ENCODE measurements around the gene PLXNB2.
"Not testable (repeated sequence)": the region's sequence is repeated elsewhere in the genome, so short reads cannot be mapped to it uniquely, and the experiment has no call there.

PLXNB2 gene, protein sequence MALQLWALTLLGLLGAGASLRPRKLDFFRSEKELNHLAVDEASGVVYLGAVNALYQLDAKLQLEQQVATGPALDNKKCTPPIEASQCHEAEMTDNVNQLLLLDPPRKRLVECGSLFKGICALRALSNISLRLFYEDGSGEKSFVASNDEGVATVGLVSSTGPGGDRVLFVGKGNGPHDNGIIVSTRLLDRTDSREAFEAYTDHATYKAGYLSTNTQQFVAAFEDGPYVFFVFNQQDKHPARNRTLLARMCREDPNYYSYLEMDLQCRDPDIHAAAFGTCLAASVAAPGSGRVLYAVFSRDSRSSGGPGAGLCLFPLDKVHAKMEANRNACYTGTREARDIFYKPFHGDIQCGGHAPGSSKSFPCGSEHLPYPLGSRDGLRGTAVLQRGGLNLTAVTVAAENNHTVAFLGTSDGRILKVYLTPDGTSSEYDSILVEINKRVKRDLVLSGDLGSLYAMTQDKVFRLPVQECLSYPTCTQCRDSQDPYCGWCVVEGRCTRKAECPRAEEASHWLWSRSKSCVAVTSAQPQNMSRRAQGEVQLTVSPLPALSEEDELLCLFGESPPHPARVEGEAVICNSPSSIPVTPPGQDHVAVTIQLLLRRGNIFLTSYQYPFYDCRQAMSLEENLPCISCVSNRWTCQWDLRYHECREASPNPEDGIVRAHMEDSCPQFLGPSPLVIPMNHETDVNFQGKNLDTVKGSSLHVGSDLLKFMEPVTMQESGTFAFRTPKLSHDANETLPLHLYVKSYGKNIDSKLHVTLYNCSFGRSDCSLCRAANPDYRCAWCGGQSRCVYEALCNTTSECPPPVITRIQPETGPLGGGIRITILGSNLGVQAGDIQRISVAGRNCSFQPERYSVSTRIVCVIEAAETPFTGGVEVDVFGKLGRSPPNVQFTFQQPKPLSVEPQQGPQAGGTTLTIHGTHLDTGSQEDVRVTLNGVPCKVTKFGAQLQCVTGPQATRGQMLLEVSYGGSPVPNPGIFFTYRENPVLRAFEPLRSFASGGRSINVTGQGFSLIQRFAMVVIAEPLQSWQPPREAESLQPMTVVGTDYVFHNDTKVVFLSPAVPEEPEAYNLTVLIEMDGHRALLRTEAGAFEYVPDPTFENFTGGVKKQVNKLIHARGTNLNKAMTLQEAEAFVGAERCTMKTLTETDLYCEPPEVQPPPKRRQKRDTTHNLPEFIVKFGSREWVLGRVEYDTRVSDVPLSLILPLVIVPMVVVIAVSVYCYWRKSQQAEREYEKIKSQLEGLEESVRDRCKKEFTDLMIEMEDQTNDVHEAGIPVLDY (N-terminal part only)

GRCh38 chr22:50306753-50307749 is at the start of gene PLXNB2:
Gene PLXNB2, minus strand, starts transcription at chr22:50307646. Its CDS starts 17,062 bp downstream, at chr22:50290584.
- DNase-seq = no peak

GRCh38 chr22:50357222-50357621 is 49.8 kb upstream of the PLXNB2 start:
- no peak for DNase-seq

DNA sequence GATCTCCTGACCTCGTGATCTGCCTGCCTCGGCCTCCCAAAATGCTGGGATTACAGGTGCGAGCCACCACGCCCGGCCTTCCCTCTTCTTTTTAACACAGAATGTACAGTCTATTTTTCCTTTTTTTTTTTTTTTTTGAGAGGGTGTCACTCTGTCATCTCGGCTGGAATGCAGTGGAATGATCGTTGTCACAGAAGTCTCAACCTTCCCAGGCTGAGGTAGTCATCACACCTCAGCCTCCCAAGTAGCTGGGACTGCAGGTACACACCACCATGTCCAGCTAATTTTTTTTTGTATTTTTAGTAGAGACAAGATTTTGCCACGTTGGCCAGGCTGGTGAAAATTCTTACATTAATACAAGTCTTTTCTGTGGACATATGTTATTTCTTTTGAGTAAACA is 48.7 kb upstream of the PLXNB2 start:
- DNase-seq = no peak

DNA sequence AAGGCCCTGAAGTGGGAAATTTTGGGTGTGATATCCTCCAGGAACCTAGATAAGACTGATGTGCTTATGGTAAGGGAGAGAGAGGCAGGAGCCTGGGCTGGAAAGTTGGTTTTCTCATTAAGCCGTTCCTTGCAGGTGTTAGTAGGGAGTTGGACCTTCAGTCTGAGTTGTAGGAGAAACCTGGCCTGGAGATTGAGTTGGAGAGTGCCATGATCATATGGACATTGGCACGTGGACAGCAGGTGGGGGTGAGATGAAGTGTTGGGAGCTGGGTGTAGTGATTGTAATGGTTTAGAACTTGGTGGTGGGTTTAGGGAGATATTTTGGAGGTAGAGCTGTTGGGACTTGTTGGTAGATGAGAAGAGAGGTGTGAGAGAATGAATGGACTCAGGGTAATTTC is 40.6 kb upstream of the PLXNB2 start:
- DNase-seq = no peak

DNA sequence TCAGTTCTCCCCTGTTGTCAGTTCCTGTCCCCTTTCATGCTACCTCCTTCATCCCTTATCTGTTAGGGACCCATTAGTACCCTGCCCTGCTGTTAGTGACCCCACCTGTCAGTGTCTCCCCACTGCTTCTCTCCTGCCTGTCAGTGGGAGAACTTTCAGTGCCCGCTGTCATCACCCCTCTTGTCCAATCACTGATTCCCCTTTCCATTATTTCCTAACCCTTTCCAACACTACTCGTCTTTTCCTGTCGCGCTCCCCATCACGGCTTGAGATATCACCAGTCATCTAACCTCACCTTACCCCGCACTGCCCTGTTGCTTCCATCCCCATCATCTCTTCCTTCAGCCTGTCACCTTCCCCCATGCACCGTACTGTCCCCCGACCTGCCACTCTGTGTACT is 39.7 kb upstream of the PLXNB2 start:
- DNase-seq = no peak

DNA sequence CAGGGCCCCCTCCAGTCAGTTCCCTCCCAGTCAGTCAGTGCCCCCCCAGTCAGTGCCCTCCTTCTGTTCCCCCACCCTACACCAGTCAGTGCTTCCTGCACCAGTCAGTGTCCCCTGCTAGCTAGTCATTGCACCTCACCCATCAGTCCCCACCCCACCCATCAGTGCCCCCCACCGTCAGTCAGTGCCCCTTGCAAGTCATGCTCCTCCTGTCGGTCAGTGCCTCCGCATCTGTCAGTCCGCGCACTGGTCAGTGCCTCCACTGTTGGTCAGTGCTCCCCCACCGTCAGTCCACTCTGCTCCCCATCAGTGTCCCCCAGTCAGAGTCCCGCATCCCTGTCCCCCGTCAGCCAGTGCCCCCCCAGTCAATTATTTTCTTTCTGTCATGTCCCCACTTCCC is 39.0 kb upstream of the PLXNB2 start:
- no peak for DNase-seq

GRCh38 chr22:50343541-50343935 is 36.1 kb upstream of the PLXNB2 start:
- no peak for DNase-seq

DNA sequence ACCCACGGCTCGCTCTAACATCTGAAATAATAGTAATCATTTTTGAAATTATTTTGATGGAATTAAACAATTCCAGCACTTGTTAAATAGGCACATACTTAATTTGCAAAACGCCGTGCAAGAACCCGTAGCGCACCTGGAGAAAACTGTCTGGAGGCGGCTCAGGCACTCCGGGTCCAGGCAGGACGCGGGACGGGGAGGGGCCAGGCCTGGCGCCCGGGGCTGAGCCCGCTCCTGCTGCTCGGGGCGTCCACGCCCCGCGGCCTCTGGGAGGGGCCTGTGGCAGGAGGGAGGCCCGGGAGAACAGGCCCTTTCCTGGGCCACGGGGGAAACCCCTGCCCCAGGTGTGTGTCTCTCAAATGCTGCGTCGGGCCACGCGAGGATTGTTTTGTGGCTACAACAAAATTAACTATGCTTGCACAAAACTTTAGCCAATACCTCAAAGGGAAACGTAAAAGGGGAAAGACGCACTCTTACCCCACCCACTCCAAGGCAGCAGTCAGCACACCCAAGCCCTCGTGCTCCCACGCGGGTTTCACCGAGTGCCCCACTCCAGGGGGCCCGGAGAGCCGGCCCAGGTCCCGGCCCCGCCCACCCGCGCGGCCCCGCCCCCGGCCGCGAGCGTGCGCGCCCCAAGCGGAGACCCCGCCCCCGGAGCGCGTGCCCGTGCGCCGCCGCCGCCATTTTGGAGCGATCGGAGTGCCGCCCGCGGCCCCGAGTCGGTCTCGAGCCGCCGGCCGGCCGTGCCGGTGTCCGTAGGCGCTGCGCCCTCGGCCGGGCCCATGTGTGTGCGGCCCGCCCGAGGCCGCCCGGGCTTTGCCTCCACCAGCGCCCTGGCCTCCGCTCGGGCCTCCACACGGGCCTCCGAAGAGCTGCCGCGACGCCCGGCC is 35.5 kb upstream of the PLXNB2 start, which contains the start of gene PPP6R2:
TSS of gene PPP6R2 (plus strand) at position 677 of the 890 bp plus-strand sequence. CDS start 50,582 bp downstream, outside the sequence.
- peak; percentile 36 for DNase-seq

DNA sequence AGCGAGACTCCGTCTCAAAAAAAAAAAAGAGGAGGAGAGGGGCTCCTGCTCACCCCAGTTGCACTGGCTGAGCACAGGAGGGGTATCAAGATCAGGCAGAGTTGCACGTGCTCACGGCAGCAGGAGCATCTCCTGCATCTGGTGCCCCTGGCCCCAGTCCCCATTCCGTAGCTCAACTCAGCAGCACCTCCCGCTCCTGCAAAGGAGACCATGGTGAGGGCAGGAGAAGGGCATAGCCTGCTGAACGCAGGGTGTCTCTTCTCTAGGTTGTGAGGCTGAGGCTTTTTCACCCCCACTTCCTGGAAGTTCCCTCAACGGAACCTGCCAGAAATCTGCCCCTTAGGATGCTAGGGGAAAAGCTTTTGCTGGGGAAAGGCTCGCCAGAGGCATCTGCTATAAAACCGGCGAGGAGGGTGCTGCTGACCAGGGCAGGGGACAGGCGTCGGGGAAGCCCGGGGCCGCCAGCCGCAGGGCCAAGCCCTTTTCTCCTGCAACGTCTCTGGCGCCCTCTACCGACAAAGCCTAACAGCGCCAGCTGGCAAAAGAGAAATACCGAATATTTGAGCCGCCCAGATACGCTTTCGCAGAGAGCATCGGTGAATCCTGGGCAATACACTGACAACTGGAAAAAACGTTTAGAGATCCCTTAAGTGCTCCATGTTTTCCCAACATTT is 34.7 kb upstream of the PLXNB2 start:
- peak; percentile 71 for DNase-seq

GRCh38 chr22:50339945-50340879 is 32.8 kb upstream of the PLXNB2 start:
- DNase-seq = no peak

DNA sequence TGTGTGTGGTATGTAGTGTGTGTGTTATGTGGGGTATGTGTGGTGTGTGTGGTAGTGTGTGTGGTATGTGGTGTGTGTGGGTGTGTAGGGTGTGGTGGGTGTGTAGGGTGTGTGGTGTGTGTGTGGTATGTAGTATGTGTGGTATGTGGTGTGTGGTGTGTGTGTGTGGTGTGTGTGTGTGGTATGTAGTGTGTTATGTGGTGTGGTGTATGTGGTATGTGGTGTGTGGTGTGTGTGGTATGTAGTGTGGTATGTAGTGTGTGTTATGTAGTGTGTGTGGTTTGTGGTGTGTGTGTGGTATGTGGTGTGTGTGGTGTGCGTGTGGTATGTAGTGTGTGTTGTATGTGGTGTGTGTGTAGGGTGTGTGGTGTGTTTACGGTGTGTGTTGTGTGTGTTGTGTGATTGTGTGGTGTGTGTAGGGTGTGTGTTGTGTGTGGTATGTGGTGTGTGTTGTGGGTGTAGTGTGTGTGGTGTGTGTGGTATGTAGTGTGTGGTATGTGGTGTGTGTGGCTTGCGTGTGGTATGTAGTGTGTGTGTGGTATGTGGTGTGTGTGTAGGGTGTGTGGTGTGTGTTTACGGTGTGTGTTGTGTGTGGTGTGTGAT is 31.5 kb upstream of the PLXNB2 start:
- no peak for DNase-seq

GRCh38 chr22:50338042-50338573 is 30.7 kb upstream of the PLXNB2 start:
- no peak for DNase-seq

DNA sequence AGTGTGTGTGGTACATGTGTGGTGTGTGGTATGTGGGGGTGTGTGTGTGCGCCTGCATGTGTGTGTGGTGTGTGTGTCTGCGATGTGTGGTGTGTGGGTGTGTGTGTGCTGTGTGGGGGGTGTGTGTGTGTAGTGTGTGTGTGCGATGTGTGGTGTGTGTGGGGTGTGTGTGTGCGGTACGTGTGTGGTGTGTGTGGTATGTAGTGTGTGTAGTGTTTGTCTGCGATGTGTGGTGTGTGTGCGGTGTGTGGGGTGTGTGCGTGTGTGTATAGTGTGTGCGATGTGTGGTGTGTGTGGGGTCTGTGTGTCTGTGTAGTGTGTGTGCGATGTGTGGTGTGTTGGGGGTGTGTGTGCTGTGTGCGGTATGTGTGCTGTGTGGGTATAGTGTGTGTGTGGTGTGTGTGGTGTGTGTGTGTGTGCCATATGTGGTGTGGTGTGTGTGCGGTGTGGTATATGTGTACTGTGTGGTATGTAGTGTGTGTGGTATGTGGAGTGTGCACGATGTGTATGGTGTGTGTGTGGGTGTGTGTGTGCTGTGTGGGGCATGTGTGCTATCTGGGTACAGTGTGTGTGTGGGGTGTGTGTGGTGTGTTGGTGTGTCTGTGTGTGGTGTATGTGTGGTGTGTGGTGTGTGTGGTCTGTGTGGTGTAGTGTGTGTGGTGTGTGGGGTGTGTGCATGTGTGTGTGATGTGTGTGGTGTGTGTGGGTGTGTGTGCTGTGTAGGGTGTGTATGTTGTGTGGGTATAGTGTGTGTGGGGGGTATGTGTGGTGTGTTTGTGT is 30.0 kb upstream of the PLXNB2 start:
- no peak for DNase-seq

DNA sequence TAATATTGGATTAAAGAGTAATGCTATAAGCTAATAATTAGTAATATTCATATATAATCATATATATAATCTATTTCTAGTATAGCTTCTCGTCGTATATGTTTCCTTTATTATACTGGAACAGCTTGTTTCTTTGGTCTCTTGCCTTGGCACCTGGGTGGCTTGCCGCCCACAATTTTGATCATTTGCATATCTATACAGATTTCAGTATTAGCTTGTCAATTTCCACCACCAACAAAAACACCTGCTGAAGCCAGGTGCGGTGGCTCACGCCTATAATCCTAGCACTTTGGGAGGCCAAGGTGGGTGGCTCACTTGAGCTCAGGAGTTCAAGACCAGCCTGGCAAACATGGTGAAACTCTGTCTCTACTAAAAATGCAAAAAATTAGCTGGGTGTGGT is 27.0 kb upstream of the PLXNB2 start:
- DNase-seq = not testable (repeated sequence)

DNA sequence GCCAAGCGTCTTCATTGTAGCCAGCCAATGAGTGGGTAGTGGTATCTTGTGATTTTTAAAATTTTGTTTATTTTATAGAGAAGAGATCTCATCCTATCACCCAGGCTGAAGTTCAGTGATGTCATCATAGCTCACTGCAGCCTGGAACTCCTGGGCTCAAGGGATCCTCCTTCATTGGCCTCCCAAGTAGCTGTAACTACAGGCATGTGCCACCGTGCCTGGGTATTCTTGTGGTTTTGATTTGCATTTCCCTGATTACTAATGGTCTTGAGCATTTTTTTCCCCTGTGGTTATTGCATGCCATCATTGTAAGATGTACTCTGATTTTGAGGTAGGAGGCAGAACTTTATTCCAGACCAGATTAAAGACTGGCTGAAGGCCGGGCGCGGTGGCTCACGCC is 21.8 kb upstream of the PLXNB2 start:
- no peak for DNase-seq

DNA sequence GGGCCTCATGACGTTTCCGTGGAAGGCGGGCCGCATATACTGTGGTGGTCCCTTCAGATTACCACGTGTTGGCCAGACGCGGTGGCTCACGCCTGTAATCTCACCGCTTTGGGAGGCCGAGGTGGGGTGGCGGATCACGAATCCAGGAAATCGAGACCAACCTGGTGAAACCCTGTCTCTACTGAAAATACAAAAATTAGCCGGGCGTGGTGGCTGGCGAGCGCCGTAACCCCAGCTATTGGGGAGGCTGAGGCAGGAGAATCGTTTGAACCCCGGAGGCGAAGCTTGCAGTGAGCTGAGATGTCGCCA is 20.2 kb upstream of the PLXNB2 start:
- DNase-seq = no peak

DNA sequence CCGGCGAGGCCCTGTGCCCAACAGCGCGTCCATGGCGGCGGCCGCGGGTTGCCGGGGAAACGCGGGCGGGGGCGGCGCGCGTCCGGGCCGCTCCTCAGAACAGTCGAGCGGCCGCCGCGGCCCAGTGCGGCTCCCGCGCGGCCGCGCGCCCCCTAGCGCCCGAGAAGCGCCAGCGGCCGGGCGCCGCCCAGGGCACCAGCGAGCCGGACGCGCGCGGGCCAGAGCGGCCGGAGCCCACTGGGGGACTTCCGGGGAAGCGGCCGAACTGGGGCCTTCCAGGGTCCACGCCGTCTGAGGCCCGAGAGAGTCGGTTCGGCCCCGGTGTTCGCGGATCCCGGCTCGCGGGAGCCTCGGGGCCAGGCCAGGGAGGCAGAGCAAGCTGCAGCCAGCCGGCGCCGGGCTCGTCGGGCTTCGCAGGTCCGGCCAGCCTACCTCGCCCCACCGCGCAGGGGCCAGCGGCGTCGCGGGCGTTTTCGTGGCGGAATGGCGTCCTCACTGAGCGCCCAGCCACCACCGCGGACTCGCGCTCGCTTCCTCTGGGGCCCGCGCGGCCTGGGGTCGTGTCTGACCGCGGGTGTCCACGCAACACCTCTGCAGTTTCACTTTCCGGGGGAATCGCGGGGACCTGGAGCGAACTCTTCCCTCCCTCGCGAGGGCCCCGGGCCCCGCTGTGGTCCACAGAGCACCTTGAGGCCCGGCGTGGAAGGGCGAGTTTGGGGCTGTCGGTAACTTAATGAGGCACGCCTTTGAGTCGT is 19.7 kb upstream of the PLXNB2 start, which contains the start of gene DENND6B:
TSS of gene DENND6B (minus strand) at position 57 of the 755 bp plus-strand sequence. CDS start at position 33, 24 bp downstream.
- DNase-seq = peak; percentile 75

Measured in kidney glomerular epithelial cell (primary cell).